Hepatocyte (in vitro differentiated cells): Measurements from ENCODE around the gene CACNA2D4. TPM values are rescaled to one million over a fixed set of nuclear protein-coding genes. Genes with fewer than 3 reads are reported as not detected.

Source experiments
- DNase-seq: peaks from one replicate; pipeline ENCODE4 v3.0.0-alpha.2; 2016; ENCODE audit warnings: low spot score
- H2AFZ ChIP-seq: fragments of 200-600 bp; sonication (generic); 2 replicates; pipeline ENCODE4 v1.6.0; 2016; ENCODE audit warnings: antibody characterized with exemption, mild to moderate bottlenecking
- H3K27ac ChIP-seq: fragments of 200-600 bp; sonication (generic); 2 replicates; pipeline ENCODE4 v1.5.1; 2016; ENCODE audit warnings: mild to moderate bottlenecking
- H3K27me3 ChIP-seq: fragments of 200-600 bp; sonication (generic); 2 replicates; pipeline ENCODE4 v1.6.1; 2016
- H3K36me3 ChIP-seq: fragments of 200-600 bp; sonication (generic); replicated peaks from 2 replicates; pipeline ENCODE4 v1.5.1; 2016; ENCODE audit warnings: low read depth; ENCODE audit not compliant: insufficient read depth
- H3K4me1 ChIP-seq: fragments of 200-600 bp; sonication (generic); 2 replicates; pipeline ENCODE4 v1.5.1; 2016; ENCODE audit warnings: mild to moderate bottlenecking, moderate library complexity; ENCODE audit not compliant: insufficient read depth
- H3K4me2 ChIP-seq: fragments of 200-600 bp; sonication (generic); 2 replicates; pipeline ENCODE4 v1.6.0; 2016
- H3K4me3 ChIP-seq: fragments of 200-600 bp; sonication (generic); 2 replicates; pipeline ENCODE4 v1.5.1; 2016; ENCODE audit warnings: mild to moderate bottlenecking
- H3K79me2 ChIP-seq: fragments of 200-600 bp; sonication (generic); 2 replicates; pipeline ENCODE4 v1.6.0; 2017; ENCODE audit warnings: mild to moderate bottlenecking
- H3K9me2 ChIP-seq: fragments of 200-600 bp; sonication (generic); replicated peaks from 2 replicates; pipeline ENCODE4 v1.6.0; 2017; ENCODE audit warnings: mild to moderate bottlenecking; ENCODE audit not compliant: insufficient read depth
- H3K9me3 ChIP-seq: fragments of 200-600 bp; sonication (generic); 2 replicates; pipeline ENCODE4 v1.5.1; 2016; ENCODE audit warnings: low read depth, mild to moderate bottlenecking
- H4K20me1 ChIP-seq: fragments of 200-600 bp; sonication (generic); 2 replicates; pipeline ENCODE4 v1.6.0; 2016; ENCODE audit warnings: mild to moderate bottlenecking; ENCODE audit not compliant: insufficient read depth, poor library complexity, severe bottlenecking
- EZH2 ChIP-seq: fragments of 200-600 bp; sonication (generic); IDR thresholded peaks from 2 replicates; pipeline ENCODE4 v1.6.1; 2016; ENCODE audit warnings: antibody characterized with exemption, mild to moderate bottlenecking, borderline replicate concordance
- EZH2phosphoT487 ChIP-seq: fragments of 200-600 bp; sonication (generic); IDR thresholded peaks from one replicate; pipeline ENCODE4 v1.6.1; 2018; ENCODE audit warnings: antibody characterized with exemption, mild to moderate bottlenecking, low read depth, moderate library complexity; ENCODE audit not compliant: unreplicated experiment, severe bottlenecking
- WGBS: methylation state at CpG from one replicate; pipeline ENCODE4 v1.1.6; 2016; ENCODE audit warnings: low lambda C conversion rate; ENCODE audit errors: missing lambda C conversion rate; 5-methylcytosine and 5-hydroxymethylcytosine counted together
- polyA plus RNA-seq: library from polyadenylated mRNA; unstranded; fragments of >200 nt; fragmentation: Nextera tagmentation; extraction: Ambion mirVana; gene quantifications from 2 replicates; pipeline ENCODE4 v1.2.1, GENCODE V29; 2016
- total RNA-seq: library from RNA; depleted of rRNA; stranded (reverse); fragments of >200 nt; gene quantifications from 2 replicates; pipeline ENCODE4 v1.2.3, GENCODE V29; 2014
- TF ChIP-seq, protein P1 (sequence below): fragments of 200-600 bp; sonication (generic); IDR thresholded peaks from 2 replicates; pipeline ENCODE4 v1.5.1; 2016; ENCODE audit warnings: antibody characterized with exemption, mild to moderate bottlenecking; ENCODE audit not compliant: poor library complexity

Gene CACNA2D4
- total and polyA plus RNA-seq, 2 experiments from 2014 or later, result 1.3 to 2.1 TPM

DNA sequence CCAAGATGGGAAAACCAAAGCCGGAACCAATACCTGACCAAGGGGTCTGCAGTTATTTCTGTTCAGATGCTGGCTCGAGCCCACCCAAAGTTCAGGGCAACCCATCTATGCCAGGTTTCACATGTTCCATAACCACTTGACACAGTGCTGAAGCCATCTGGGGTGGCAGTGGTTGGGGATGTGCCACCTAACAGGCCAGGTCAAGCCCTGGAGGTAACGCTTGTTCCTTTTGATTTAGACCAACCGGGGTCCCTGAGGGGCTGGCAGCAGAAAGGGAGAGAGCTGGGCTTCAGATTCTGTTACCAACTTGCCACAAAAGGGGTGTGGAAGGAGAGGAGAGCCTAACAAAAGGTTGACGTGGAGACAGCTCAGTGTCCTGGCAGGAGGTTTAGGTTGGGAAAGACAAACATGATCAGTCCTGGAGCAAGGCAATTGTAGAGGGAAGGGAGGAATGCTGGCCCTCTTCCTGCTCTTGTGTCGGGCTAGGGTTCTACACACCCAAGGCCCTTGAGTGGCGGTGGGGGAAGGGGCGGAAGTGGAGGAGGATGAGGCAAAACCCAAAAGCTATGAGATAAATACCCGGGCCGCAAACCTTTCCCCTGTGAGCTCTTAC is 31.9 kb downstream of the CACNA2D4 start:
- Histone ChIP-seq H4K20me1 (no peaks in the 10 kb centered on the region), H3K36me3 (no peaks in the 10 kb centered on the region), H3K27ac (no peak overlapping the region), H2AFZ (no peak overlapping the region), H3K9me2 (no peaks in the 10 kb centered on the region), H3K9me3 (no peaks in the 10 kb centered on the region), H3K4me1 (peaks cover 4% of the 10 kb centered on the region), H3K4me3 (no peak overlapping the region), H3K4me2 (no peak overlapping the region), H3K27me3 (no peaks in the 10 kb centered on the region), H3K79me2 (no peaks in the 10 kb centered on the region)
- 88% methylated on average over 10 of the region's 10 CpGs for WGBS
- TF ChIP-seq, protein P1, sequence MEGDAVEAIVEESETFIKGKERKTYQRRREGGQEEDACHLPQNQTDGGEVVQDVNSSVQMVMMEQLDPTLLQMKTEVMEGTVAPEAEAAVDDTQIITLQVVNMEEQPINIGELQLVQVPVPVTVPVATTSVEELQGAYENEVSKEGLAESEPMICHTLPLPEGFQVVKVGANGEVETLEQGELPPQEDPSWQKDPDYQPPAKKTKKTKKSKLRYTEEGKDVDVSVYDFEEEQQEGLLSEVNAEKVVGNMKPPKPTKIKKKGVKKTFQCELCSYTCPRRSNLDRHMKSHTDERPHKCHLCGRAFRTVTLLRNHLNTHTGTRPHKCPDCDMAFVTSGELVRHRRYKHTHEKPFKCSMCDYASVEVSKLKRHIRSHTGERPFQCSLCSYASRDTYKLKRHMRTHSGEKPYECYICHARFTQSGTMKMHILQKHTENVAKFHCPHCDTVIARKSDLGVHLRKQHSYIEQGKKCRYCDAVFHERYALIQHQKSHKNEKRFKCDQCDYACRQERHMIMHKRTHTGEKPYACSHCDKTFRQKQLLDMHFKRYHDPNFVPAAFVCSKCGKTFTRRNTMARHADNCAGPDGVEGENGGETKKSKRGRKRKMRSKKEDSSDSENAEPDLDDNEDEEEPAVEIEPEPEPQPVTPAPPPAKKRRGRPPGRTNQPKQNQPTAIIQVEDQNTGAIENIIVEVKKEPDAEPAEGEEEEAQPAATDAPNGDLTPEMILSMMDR, result no peak
- TF ChIP-seq EZH2phosphoT487 (no peak), EZH2 (no peak)
- no peak for DNase-seq

DNA sequence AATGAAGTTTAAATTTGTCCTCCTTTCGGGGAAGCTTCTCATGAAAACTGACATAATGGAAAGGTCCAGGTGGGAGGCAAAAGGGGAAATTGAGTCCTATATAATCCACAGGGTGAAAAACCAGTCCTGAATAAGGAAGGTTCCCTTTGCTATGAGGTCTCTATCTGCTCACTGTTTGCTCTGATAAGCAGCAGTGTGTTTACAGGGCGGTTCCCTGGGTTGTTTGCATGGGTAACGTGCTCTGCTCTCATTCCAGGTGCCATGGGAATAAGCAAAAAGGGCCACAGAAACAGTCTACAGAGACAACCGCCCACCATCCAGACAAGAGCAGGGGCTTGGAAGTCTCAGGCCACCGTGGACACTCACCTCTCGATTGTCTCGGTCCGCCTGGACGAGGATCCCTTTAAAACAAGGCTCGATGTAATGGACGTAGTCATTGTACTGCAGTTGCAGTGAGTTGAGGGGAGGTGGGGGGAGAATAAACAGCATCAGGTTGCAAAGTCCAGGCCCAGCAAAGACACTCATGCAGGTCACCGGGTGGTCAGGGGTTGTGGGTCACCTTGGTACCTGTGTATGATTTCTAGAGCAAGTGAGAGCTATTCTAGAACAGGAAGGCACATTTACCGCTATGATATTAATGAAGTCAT is 32.7 kb downstream of the CACNA2D4 start:
- H3K9me3 ChIP-seq, result no peaks in the 10 kb centered on the region
- WGBS, result 66% methylated on average over 13 of the region's 13 CpGs
- H3K27me3 ChIP-seq, result no peaks in the 10 kb centered on the region
- H2AFZ ChIP-seq, result no peak overlapping the region
- TF ChIP-seq EZH2phosphoT487 (no peak), EZH2 (no peak)
- TF ChIP-seq, protein P1, result no peak
- no peaks in the 10 kb centered on the region for H3K9me2 ChIP-seq
- no peak overlapping the region for H3K4me2 ChIP-seq
- H3K4me3 ChIP-seq, result no peak overlapping the region
- H4K20me1 ChIP-seq, result no peaks in the 10 kb centered on the region
- H3K79me2 ChIP-seq, result no peaks in the 10 kb centered on the region
- peaks cover 4% of the 10 kb centered on the region for H3K4me1 ChIP-seq
- no peak overlapping the region for H3K27ac ChIP-seq
- H3K36me3 ChIP-seq, result no peaks in the 10 kb centered on the region
- no peak for DNase-seq

- Histone ChIP-seq H3K9me2 (no peaks in the 10 kb centered on the region), H2AFZ (no peak overlapping the region), H4K20me1 (no peaks in the 10 kb centered on the region), H3K4me2 (no peak overlapping the region), H3K9me3 (no peaks in the 10 kb centered on the region), H3K79me2 (no peaks in the 10 kb centered on the region), H3K4me3 (no peak overlapping the region), H3K4me1 (peaks cover 4% of the 10 kb centered on the region), H3K27ac (no peak overlapping the region), H3K27me3 (no peaks in the 10 kb centered on the region), H3K36me3 (no peaks in the 10 kb centered on the region)
- DNase-seq, result no peak
- TF ChIP-seq EZH2, result no peak
- TF ChIP-seq, protein P1, result no peak
- WGBS, result 96% methylated on average over 5 of the region's 5 CpGs
These were observed 33.3 kb downstream of the CACNA2D4 start for GRCh38 chr12:1885082-1885596.
